HepG2 (cell line): Measurements from ENCODE around the gene CCNYL1. TPM values are rescaled to one million over a fixed set of nuclear protein-coding genes. Genes with fewer than 3 reads are reported as not detected.
A peak's percentile ranks its signal among the peaks of the same experiment; 100 is the strongest.

ENCODE experiments used
- AGO2 ChIP-seq: fragments of 200-400 bp; formaldehyde crosslinking; optimal IDR thresholded peaks from 2 replicates; pipeline ENCODE3; 2017; ENCODE audit warnings: mild to moderate bottlenecking, low read depth, low read length, moderate library complexity
- BRCA1 ChIP-seq: sonication (generic); formaldehyde crosslinking; IDR thresholded peaks from 2 replicates; pipeline ENCODE4 v1.4.0; 2020; ENCODE audit warnings: missing genetic modification reagents
- KDM5A ChIP-seq: fragments of 200-600 bp; sonication (generic); IDR thresholded peaks from 2 replicates; pipeline ENCODE4 v1.7.0; 2018; ENCODE audit warnings: antibody characterized with exemption, mild to moderate bottlenecking, low read length, borderline replicate concordance
- NFKB2 ChIP-seq: sonication (generic); formaldehyde crosslinking; IDR thresholded peaks from 2 replicates; pipeline ENCODE4 v1.4.0; 2020; ENCODE audit warnings: missing genetic modification reagents, borderline replicate concordance
- RAD21 ChIP-seq: fragments of 450-650 bp; formaldehyde crosslinking; IDR thresholded peaks from 2 replicates; pipeline ENCODE4 v1.5.0; 2020; ENCODE audit warnings: mild to moderate bottlenecking
- ZFP36 ChIP-seq: fragments of 150-350 bp; IDR thresholded peaks from 2 replicates; pipeline ENCODE4 v1.6.1; 2018; ENCODE audit warnings: borderline replicate concordance, low read length, low read depth; ENCODE audit not compliant: partially characterized antibody
- ZMYM2 ChIP-seq: sonication (generic); formaldehyde crosslinking; IDR thresholded peaks from 2 replicates; pipeline ENCODE4 v1.8.0; 2022; ENCODE audit warnings: mild to moderate bottlenecking, missing genetic modification reagents
- ZNF12 ChIP-seq: sonication (generic); formaldehyde crosslinking; IDR thresholded peaks from 2 replicates; pipeline ENCODE4 v1.5.0; 2020; ENCODE audit warnings: missing genetic modification reagents
- ZNF264 ChIP-seq: sonication (generic); formaldehyde crosslinking; IDR thresholded peaks from 2 replicates; pipeline ENCODE4 v1.4.0; 2020; ENCODE audit warnings: missing genetic modification reagents
- ZNF329 ChIP-seq: sonication (generic); formaldehyde crosslinking; IDR thresholded peaks from 2 replicates; pipeline ENCODE4 v1.9.0; 2021; ENCODE audit warnings: low read depth, mild to moderate bottlenecking, missing genetic modification reagents
- ZNF558 ChIP-seq: sonication (generic); formaldehyde crosslinking; IDR thresholded peaks from 2 replicates; pipeline ENCODE4 v1.9.0; 2022; ENCODE audit warnings: mild to moderate bottlenecking, missing genetic modification reagents, borderline replicate concordance
- ZNF615 ChIP-seq: sonication (generic); formaldehyde crosslinking; IDR thresholded peaks from 2 replicates; pipeline ENCODE4 v1.5.0; 2020; ENCODE audit warnings: mild to moderate bottlenecking, missing genetic modification reagents, borderline replicate concordance
- ZNF776 ChIP-seq: sonication (generic); formaldehyde crosslinking; IDR thresholded peaks from 2 replicates; pipeline ENCODE4 v1.4.0; 2020; ENCODE audit warnings: mild to moderate bottlenecking, missing genetic modification reagents
- ZSCAN31 ChIP-seq: sonication (generic); formaldehyde crosslinking; IDR thresholded peaks from 2 replicates; pipeline ENCODE4 v1.5.0; 2020; ENCODE audit warnings: low read depth, mild to moderate bottlenecking, missing genetic modification reagents
- polyA plus RNA-seq, 8 experiments: library from polyadenylated mRNA; depleted of rRNA in 3 of 8; stranded (reverse) in 7 of 8; unstranded in 1 of 8; fragments of >200 nt; fragmentation: Illumina TruSeq in 4 of 8; extraction: Trizol in 4 of 8; gene quantifications; 2 replicates each; pipeline versions ENCODE4 v1.2.1 to v1.2.3, GENCODE V29; 2011 to 2016; ENCODE audit warnings: low read depth in 4 of 8, missing spikeins in 1 of 8, mixed read lengths in 1 of 8; ENCODE audit not compliant: insufficient read depth in 1 of 8
- total RNA-seq, 5 experiments: library from RNA; depleted of rRNA; stranded (reverse); fragments of >200 nt; fragmentation: Illumina TruSeq; extraction: Trizol; gene quantifications; 2 replicates each; pipeline ENCODE4 v1.2.3, GENCODE V29; 2016; ENCODE audit warnings: low read depth in 1 of 5
- TF ChIP-seq, protein P1 (sequence below): sonication (generic); formaldehyde crosslinking; IDR thresholded peaks from 2 replicates; pipeline ENCODE4 v1.4.0; 2020; ENCODE audit warnings: mild to moderate bottlenecking, low read depth, missing genetic modification reagents
- TF ChIP-seq, protein P2 (sequence below): sonication (generic); formaldehyde crosslinking; IDR thresholded peaks from 2 replicates; pipeline ENCODE4 v1.5.0; 2020; ENCODE audit warnings: mild to moderate bottlenecking, missing genetic modification reagents
- TF ChIP-seq, protein P3 (sequence below): sonication (generic); formaldehyde crosslinking; IDR thresholded peaks from 2 replicates; pipeline ENCODE4 v1.4.0; 2020; ENCODE audit warnings: missing genetic modification reagents, borderline replicate concordance
- TF ChIP-seq, protein P4 (sequence below): fragments of 450-650 bp; IDR thresholded peaks from 2 replicates; pipeline ENCODE4 v1.6.1; 2017; ENCODE audit warnings: mild to moderate bottlenecking

Gene CCNYL1
- total and polyA plus RNA-seq, 2 of the 13 experiments (the other 11 are each of a cell fraction or from before 2014, with no cell fraction given) = 12.5 to 16.2 TPM

DNA sequence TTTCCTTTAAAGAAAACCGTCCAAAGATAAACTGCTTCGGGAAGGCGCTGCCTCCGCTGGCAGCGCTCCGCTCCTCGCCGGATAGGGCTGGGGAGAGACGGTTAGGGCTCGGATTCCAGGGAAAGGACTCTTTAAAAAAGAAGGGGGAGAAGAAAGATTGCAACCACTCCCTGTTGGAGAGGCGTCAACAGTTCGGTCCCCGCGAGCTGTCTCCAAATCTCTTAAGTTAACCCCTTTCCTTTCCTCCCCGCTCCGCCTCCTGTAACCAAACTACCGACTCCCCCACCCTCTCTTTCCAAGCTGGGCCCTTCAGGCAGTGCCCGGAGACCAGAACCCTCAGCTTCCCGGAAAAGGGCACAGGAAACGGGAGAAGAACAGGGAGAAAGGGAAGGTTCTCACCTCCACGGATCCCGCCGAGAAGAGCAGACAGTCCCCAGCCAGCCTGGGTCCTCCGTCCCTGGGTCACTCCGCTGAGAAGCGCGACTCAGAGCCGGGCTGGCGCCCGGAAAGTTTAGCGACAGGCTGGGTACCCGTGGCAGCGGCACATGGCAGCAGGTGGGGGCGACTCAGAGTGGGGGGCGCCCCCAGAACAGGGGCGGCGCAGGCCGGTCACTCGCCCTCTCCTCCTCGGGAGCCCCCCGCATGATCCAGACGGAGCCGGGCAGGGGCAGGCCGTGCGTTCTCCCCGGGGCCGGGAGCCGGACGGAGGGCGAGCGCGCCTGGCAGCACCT, 57.6 kb downstream of the CCNYL1 start (continued):
- TF ChIP-seq ZNF12 (CRISPR knock-in tag) = no peak
- TF ChIP-seq AGO2 = peak; percentile 97
- TF ChIP-seq, protein P1, sequence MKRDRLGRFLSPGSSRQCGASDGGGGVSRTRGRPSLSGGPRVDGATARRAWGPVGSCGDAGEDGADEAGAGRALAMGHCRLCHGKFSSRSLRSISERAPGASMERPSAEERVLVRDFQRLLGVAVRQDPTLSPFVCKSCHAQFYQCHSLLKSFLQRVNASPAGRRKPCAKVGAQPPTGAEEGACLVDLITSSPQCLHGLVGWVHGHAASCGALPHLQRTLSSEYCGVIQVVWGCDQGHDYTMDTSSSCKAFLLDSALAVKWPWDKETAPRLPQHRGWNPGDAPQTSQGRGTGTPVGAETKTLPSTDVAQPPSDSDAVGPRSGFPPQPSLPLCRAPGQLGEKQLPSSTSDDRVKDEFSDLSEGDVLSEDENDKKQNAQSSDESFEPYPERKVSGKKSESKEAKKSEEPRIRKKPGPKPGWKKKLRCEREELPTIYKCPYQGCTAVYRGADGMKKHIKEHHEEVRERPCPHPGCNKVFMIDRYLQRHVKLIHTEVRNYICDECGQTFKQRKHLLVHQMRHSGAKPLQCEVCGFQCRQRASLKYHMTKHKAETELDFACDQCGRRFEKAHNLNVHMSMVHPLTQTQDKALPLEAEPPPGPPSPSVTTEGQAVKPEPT = peak; percentile 76
- TF ChIP-seq ZNF615 (CRISPR knock-in tag) = 0 out of 2 replicates have a peak, but pooled peaks have one; percentile 52
- TF ChIP-seq RAD21 (CRISPR knock-in tag) = no peak
- TF ChIP-seq, protein P2, sequence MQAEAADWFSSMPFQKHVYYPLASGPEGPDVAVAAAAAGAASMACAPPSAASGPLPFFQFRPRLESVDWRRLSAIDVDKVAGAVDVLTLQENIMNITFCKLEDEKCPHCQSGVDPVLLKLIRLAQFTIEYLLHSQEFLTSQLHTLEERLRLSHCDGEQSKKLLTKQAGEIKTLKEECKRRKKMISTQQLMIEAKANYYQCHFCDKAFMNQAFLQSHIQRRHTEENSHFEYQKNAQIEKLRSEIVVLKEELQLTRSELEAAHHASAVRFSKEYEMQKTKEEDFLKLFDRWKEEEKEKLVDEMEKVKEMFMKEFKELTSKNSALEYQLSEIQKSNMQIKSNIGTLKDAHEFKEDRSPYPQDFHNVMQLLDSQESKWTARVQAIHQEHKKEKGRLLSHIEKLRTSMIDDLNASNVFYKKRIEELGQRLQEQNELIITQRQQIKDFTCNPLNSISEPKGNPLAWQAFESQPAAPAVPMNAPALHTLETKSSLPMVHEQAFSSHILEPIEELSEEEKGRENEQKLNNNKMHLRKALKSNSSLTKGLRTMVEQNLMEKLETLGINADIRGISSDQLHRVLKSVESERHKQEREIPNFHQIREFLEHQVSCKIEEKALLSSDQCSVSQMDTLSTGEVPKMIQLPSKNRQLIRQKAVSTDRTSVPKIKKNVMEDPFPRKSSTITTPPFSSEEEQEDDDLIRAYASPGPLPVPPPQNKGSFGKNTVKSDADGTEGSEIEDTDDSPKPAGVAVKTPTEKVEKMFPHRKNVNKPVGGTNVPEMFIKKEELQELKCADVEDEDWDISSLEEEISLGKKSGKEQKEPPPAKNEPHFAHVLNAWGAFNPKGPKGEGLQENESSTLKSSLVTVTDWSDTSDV = no peak; the same call in none of the 2 replicates
- TF ChIP-seq ZNF776 (CRISPR knock-in tag) = no peak
- TF ChIP-seq BRCA1 = peak; percentile 17; the same call in 1 of the 2 replicates
- TF ChIP-seq, protein P3, sequence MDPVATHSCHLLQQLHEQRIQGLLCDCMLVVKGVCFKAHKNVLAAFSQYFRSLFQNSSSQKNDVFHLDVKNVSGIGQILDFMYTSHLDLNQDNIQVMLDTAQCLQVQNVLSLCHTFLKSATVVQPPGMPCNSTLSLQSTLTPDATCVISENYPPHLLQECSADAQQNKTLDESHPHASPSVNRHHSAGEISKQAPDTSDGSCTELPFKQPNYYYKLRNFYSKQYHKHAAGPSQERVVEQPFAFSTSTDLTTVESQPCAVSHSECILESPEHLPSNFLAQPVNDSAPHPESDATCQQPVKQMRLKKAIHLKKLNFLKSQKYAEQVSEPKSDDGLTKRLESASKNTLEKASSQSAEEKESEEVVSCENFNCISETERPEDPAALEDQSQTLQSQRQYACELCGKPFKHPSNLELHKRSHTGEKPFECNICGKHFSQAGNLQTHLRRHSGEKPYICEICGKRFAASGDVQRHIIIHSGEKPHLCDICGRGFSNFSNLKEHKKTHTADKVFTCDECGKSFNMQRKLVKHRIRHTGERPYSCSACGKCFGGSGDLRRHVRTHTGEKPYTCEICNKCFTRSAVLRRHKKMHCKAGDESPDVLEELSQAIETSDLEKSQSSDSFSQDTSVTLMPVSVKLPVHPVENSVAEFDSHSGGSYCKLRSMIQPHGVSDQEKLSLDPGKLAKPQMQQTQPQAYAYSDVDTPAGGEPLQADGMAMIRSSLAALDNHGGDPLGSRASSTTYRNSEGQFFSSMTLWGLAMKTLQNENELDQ (CRISPR knock-in tag) = no peak
- TF ChIP-seq ZNF558 (CRISPR knock-in tag) = 0 out of 2 replicates have a peak, but pooled peaks have one; percentile 16
- TF ChIP-seq ZFP36 = no peak
- peak; percentile 44; the same call in 1 of the 2 replicates for TF ChIP-seq NFKB2 (CRISPR knock-in tag)
- 0 out of 2 replicates have a peak, but pooled peaks have one; percentile 47 for TF ChIP-seq KDM5A
- TF ChIP-seq, protein P4, sequence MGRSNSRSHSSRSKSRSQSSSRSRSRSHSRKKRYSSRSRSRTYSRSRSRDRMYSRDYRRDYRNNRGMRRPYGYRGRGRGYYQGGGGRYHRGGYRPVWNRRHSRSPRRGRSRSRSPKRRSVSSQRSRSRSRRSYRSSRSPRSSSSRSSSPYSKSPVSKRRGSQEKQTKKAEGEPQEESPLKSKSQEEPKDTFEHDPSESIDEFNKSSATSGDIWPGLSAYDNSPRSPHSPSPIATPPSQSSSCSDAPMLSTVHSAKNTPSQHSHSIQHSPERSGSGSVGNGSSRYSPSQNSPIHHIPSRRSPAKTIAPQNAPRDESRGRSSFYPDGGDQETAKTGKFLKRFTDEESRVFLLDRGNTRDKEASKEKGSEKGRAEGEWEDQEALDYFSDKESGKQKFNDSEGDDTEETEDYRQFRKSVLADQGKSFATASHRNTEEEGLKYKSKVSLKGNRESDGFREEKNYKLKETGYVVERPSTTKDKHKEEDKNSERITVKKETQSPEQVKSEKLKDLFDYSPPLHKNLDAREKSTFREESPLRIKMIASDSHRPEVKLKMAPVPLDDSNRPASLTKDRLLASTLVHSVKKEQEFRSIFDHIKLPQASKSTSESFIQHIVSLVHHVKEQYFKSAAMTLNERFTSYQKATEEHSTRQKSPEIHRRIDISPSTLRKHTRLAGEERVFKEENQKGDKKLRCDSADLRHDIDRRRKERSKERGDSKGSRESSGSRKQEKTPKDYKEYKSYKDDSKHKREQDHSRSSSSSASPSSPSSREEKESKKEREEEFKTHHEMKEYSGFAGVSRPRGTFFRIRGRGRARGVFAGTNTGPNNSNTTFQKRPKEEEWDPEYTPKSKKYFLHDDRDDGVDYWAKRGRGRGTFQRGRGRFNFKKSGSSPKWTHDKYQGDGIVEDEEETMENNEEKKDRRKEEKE = no peak
- TF ChIP-seq ZMYM2 (CRISPR knock-in tag) = 0 out of 2 replicates have a peak, but pooled peaks have one; percentile 24
- TF ChIP-seq ZNF329 (CRISPR knock-in tag) = no peak
- TF ChIP-seq ZNF264 (CRISPR knock-in tag) = no peak
- TF ChIP-seq ZSCAN31 (CRISPR knock-in tag) = no peak
